Keratinocyte (primary cell): ENCODE data around the gene DNAH2. TPM values are rescaled to one million over a fixed set of nuclear protein-coding genes. Genes with fewer than 3 reads are reported as not detected.

Experiments
- DNase-seq: peaks from one replicate; pipeline ENCODE4 v3.0.0-alpha.2; 2011; ENCODE audit warnings: low read depth, missing footprints, low spot score
- FAIRE-seq: peaks from 2 replicates; lab custom pipeline; 2011; peaks lifted over from hg19 to GRCh38; lab: Jason Lieb, UNC
- H2AFZ ChIP-seq: 2 replicates; pipeline ENCODE4 v1.6.0; 2012; ENCODE audit warnings: low read length, control low read depth, inconsistent platforms; ENCODE audit not compliant: control insufficient read depth
- H3K27ac ChIP-seq: 2 replicates; pipeline ENCODE4 v1.5.1; 2011; ENCODE audit warnings: low read length; ENCODE audit not compliant: control insufficient read depth, insufficient read depth
- H3K27me3 ChIP-seq: 3 replicates; pipeline ENCODE4 v1.6.0; 2011; ENCODE audit warnings: low read length; ENCODE audit not compliant: control insufficient read depth, insufficient read depth; ENCODE audit errors: extremely low read depth
- H3K36me3 ChIP-seq, 2 experiments: 2 replicates in 1 of 2; 3 replicates in 1 of 2; pipeline ENCODE4 v1.5.1; 2011; ENCODE audit warnings: low read length in 2 of 2, mild to moderate bottlenecking in 1 of 2; ENCODE audit not compliant: control insufficient read depth in 2 of 2, insufficient read depth in 2 of 2; ENCODE audit errors: extremely low read depth in 1 of 2
- H3K4me1 ChIP-seq: 3 replicates; pipeline ENCODE4 v1.5.1; 2011; ENCODE audit warnings: low read length; ENCODE audit not compliant: control insufficient read depth, insufficient read depth; ENCODE audit errors: extremely low read depth
- H3K4me2 ChIP-seq: 3 replicates; pipeline ENCODE4 v1.6.0; 2011; ENCODE audit warnings: low read depth, low read length; ENCODE audit not compliant: control insufficient read depth, insufficient read depth; ENCODE audit errors: extremely low read depth
- H3K4me3 ChIP-seq, 3 experiments: fragments of 200-600 bp in 1 of 3; sonication (generic) in 1 of 3; 2 replicates in 2 of 3; 3 replicates in 1 of 3; pipeline ENCODE4 v1.5.1; 2011 to 2016; ENCODE audit warnings: low read length in 3 of 3, mild to moderate bottlenecking in 3 of 3, control low read depth in 2 of 3, inconsistent platforms in 1 of 3, low read depth in 1 of 3, mixed read lengths in 1 of 3, mixed run types in 1 of 3, moderate library complexity in 1 of 3; ENCODE audit not compliant: control insufficient read depth in 2 of 3, insufficient read depth in 2 of 3; ENCODE audit errors: extremely low read depth in 1 of 3
- H3K79me2 ChIP-seq: 2 replicates; pipeline ENCODE4 v1.6.0; 2012; ENCODE audit warnings: low read length; ENCODE audit not compliant: control insufficient read depth, insufficient read depth
- H3K9ac ChIP-seq: 3 replicates; pipeline ENCODE4 v1.6.0; 2011; ENCODE audit warnings: low read length; ENCODE audit not compliant: control insufficient read depth, insufficient read depth; ENCODE audit errors: extremely low read depth
- H3K9me1 ChIP-seq: 3 replicates; pipeline ENCODE4 v1.6.0; 2011; ENCODE audit warnings: low read length; ENCODE audit not compliant: control insufficient read depth, insufficient read depth; ENCODE audit errors: extremely low read depth
- H3K9me3 ChIP-seq: 2 replicates; pipeline ENCODE4 v1.5.1; 2012; ENCODE audit warnings: low read depth, low read length; ENCODE audit not compliant: control insufficient read depth
- H4K20me1 ChIP-seq: 3 replicates; pipeline ENCODE4 v1.6.0; 2011; ENCODE audit warnings: low read length; ENCODE audit not compliant: control insufficient read depth, insufficient read depth; ENCODE audit errors: extremely low read depth
- EZH2 ChIP-seq: IDR thresholded peaks from one replicate; pipeline ENCODE4 v1.6.1; 2012; ENCODE audit warnings: inconsistent platforms, mild to moderate bottlenecking, low read length, moderate library complexity
- dilution Hi-C: fragments of 300-500 bp; cut with MboI; formaldehyde crosslinking; loops from one replicate; pipeline ENCODE4 v1.7.0; 2020; ENCODE audit warnings: low sequenced_read_pairs; ENCODE audit not compliant: extremely low pct_ligation_motif_present
- polyA plus RNA-seq, 5 experiments: library from polyadenylated mRNA; depleted of rRNA in 3 of 5; stranded (reverse) in 3 of 5; stranded (forward) in 1 of 5; unstranded in 1 of 5; fragments of >200 nt; gene quantifications; 1 replicate in 1 of 5; 2 replicates in 3 of 5; 3 replicates in 1 of 5; pipeline versions ENCODE4 v1.2.1 to v1.2.3, GENCODE V29; 2011 to 2012; ENCODE audit warnings: missing spikeins in 2 of 5, low read depth in 1 of 5, low replicate concordance in 1 of 5
- TF ChIP-seq, protein P1 (sequence below), 3 experiments: IDR thresholded peaks in 1 of 3; conservative IDR thresholded peaks in 1 of 3; optimal IDR thresholded peaks in 1 of 3; 2 replicates in 2 of 3; 3 replicates in 1 of 3; pipeline versions ENCODE3 to v1.5.1; 2011; ENCODE audit warnings: low read length in 3 of 3, mild to moderate bottlenecking in 3 of 3, moderate library complexity in 2 of 3, control low read depth in 1 of 3, inconsistent platforms in 1 of 3; ENCODE audit not compliant: insufficient read depth in 2 of 3; ENCODE audit errors: extremely low read depth in 1 of 3

DNAH2 gene
- polyA plus RNA-seq, 1 donor (not counting 4 experiments of a cell fraction or from before 2014, with no cell fraction given), result 0.13 TPM

DNA sequence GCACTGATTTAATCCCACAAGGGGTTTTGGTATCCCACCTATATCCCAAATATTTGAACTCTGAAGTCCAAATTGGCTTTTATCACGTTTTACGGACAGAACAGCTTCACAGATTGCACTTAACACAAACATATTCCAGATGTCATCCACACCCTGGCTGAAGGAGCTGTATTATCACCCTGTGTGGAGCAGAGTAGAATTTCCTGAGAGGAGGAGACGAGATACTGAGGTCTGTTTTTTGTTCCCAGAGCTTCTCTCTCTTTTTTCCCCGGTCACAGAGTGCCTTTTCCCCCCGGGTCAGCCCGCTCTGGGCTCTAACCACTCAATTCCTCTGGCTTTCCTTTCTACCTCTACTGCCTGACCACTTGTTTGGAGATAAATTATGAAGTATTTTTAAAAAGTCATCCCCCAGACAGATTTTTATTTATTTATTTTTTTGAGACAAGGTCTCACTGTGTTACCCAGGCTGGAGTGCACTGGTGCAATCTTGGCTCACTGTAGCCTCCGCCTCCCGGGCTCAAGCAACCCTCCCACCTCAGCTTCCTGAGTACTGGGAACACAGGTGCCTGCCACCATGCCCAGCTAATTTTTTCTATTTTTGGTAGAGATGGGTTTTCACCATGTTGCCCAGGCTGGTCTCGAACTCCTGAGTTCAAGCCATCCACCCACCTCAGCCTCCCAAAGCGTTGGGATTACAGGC lies 30.7 kb downstream of the DNAH2 start:
- Histone ChIP-seq H3K36me3 (no peaks in the 10 kb centered on the region), H3K27me3 (no peaks in the 10 kb centered on the region), H2AFZ (peak overlapping the region; percentile 73), H4K20me1 (no peaks in the 10 kb centered on the region), H3K4me3 (no peak overlapping the region), H3K4me1 (peaks cover 30% of the 10 kb centered on the region), H3K4me2 (no peak overlapping the region), H3K9ac (no peak overlapping the region), H3K9me1 (no peaks in the 10 kb centered on the region), H3K27ac (no peak overlapping the region), H3K79me2 (no peaks in the 10 kb centered on the region), H3K9me3 (no peaks in the 10 kb centered on the region)
- FAIRE-seq, result no peak
- no peak for DNase-seq
- dilution Hi-C loops, result no loop called here
- no peak for TF ChIP-seq EZH2

DNA sequence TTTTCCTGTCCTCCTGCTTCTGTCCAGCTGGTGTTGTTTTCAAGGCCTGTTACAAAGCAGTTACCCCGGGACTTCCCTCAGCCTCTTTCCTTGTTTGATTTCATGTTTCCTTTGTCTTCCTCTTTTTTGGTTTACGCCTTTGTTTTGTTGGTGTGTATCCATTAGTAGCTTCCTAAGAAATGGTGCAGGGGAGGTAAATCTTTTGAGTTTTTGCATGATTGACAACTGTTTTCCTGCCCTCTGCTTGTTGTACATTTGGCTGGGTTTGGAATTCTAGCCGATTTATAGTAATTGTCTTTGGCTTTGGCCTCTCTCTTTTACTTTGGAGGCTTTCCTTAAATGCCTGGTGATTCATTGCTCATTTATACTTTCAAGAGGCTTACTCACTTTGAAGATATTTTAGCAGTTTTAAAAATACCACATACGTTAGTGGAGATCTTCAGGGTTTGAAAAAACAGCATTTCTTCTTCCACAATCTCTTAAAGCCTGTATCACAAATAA lies 32.8 kb downstream of the DNAH2 start:
- dilution Hi-C loops, result no loop called here
- Histone ChIP-seq H3K9me1 (no peaks in the 10 kb centered on the region), H3K9me3 (no peaks in the 10 kb centered on the region), H3K27me3 (no peaks in the 10 kb centered on the region), H2AFZ (no peak overlapping the region), H3K27ac (peak overlapping the region; percentile 29), H3K4me2 (peak overlapping the region; percentile 36), H4K20me1 (no peaks in the 10 kb centered on the region), H3K4me1 (peaks cover 40% of the 10 kb centered on the region), H3K9ac (no peak overlapping the region), H3K36me3 (no peaks in the 10 kb centered on the region), H3K79me2 (no peaks in the 10 kb centered on the region), H3K4me3 (no peak overlapping the region)
- TF ChIP-seq, protein P1, sequence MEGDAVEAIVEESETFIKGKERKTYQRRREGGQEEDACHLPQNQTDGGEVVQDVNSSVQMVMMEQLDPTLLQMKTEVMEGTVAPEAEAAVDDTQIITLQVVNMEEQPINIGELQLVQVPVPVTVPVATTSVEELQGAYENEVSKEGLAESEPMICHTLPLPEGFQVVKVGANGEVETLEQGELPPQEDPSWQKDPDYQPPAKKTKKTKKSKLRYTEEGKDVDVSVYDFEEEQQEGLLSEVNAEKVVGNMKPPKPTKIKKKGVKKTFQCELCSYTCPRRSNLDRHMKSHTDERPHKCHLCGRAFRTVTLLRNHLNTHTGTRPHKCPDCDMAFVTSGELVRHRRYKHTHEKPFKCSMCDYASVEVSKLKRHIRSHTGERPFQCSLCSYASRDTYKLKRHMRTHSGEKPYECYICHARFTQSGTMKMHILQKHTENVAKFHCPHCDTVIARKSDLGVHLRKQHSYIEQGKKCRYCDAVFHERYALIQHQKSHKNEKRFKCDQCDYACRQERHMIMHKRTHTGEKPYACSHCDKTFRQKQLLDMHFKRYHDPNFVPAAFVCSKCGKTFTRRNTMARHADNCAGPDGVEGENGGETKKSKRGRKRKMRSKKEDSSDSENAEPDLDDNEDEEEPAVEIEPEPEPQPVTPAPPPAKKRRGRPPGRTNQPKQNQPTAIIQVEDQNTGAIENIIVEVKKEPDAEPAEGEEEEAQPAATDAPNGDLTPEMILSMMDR (optimal IDR thresholded peaks at IDR 0.05 in 1 of 3, IDR thresholded peaks at IDR 0.05 in 1 of 3, conservative IDR thresholded peaks at IDR 0.05 in 1 of 3; ENCODE audit: extremely low read depth in 1 of 3, insufficient read depth in 2 of 3, low read length in 3 of 3), result no peak
- no peak for TF ChIP-seq EZH2
- DNase-seq, result no peak
- FAIRE-seq, result peak; percentile 71
